DOHH2 (cell line): ENCODE results near the gene CSNK1G3.

ENCODE experiments used
- H3F3A ChIP-seq: fragments of 200-600 bp; sonication (generic), shearing (Covaris generic); 2 replicates; pipeline ENCODE4 v1.6.0; 2016; ENCODE audit warnings: antibody characterized with exemption, mild to moderate bottlenecking; ENCODE audit not compliant: control insufficient read depth, insufficient read depth
- H3K27ac ChIP-seq: fragments of 200-600 bp; sonication (generic); 2 replicates; pipeline ENCODE4 v1.5.1; 2014; ENCODE audit warnings: low read depth, mild to moderate bottlenecking, low read length, moderate library complexity
- H3K27me3 ChIP-seq: fragments of 200-600 bp; sonication (generic); 2 replicates; pipeline ENCODE4 v1.6.1; 2014; ENCODE audit warnings: mild to moderate bottlenecking, low read length, mixed read lengths; ENCODE audit not compliant: control insufficient read depth
- H3K36me3 ChIP-seq: fragments of 200-600 bp; sonication (generic); 2 replicates; pipeline ENCODE4 v1.6.1; 2014; ENCODE audit warnings: mild to moderate bottlenecking, low read length, moderate library complexity, mixed read lengths; ENCODE audit not compliant: control insufficient read depth
- H3K4me1 ChIP-seq: fragments of 200-600 bp; sonication (generic); 2 replicates; pipeline ENCODE4 v1.6.1; 2014; ENCODE audit warnings: mild to moderate bottlenecking, low read length, mixed read lengths; ENCODE audit not compliant: control insufficient read depth
- H3K4me2 ChIP-seq: fragments of 200-600 bp; sonication (generic); 2 replicates; pipeline ENCODE4 v1.6.0; 2014; ENCODE audit warnings: mild to moderate bottlenecking, low read length, moderate library complexity
- H3K4me3 ChIP-seq: fragments of 200-600 bp; sonication (generic); 2 replicates; pipeline ENCODE4 v1.5.1; 2014; ENCODE audit warnings: mild to moderate bottlenecking, low read length, mixed read lengths
- H3K79me2 ChIP-seq: fragments of 200-600 bp; sonication (generic); 2 replicates; pipeline ENCODE4 v1.6.1; 2014; ENCODE audit warnings: mild to moderate bottlenecking, low read length, mixed read lengths; ENCODE audit not compliant: control insufficient read depth
- H3K9me2 ChIP-seq: fragments of 200-600 bp; sonication (generic); replicated peaks from 2 replicates; pipeline ENCODE4 v1.6.1; 2014; ENCODE audit warnings: mild to moderate bottlenecking, low read length, mixed read lengths; ENCODE audit not compliant: control insufficient read depth
- H3K9me3 ChIP-seq: fragments of 200-600 bp; sonication (generic); 2 replicates; pipeline ENCODE4 v1.6.1; 2014; ENCODE audit warnings: antibody characterized with exemption, low read length, mixed read lengths; ENCODE audit not compliant: control insufficient read depth, insufficient read depth
- H4K20me1 ChIP-seq: fragments of 200-600 bp; sonication (generic); 2 replicates; pipeline ENCODE4 v1.6.0; 2014; ENCODE audit warnings: low read depth, mild to moderate bottlenecking, antibody characterized with exemption, low read length, moderate library complexity; ENCODE audit not compliant: control insufficient read depth, insufficient read depth
- EZH2phosphoT487 ChIP-seq: fragments of 200-600 bp; sonication (generic); IDR thresholded peaks from 2 replicates; pipeline ENCODE4 v1.6.1; 2017; ENCODE audit warnings: borderline replicate concordance, mild to moderate bottlenecking, antibody characterized with exemption, low read length, moderate library complexity, mixed read lengths
- TF ChIP-seq, protein P1 (sequence below): fragments of 200-600 bp; sonication (generic); IDR thresholded peaks from one replicate; pipeline ENCODE4 v1.5.1; 2014; ENCODE audit warnings: antibody characterized with exemption, mild to moderate bottlenecking, low read depth, low read length; ENCODE audit not compliant: poor library complexity, severe bottlenecking

The CSNK1G3 gene

DNA sequence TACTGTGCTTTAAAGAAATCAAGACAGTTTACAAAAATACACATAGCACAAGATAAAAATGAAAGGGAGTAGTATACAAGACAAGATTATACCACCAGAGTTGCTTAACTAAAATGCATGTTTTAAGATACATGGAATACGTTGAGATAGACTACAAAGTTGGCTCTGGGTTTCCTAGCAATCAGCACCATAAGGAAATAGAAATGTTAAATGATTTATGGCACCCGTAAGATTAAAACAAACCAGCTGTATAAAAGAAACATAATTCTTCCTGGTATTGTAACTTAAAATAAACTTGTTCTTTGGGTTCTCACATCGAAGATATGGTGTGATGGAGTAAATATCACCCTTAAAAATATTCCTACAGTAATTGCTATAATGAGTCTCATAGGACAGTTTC lies 9.9 kb upstream of the CSNK1G3 start:
- Histone ChIP-seq H3K27ac (no peak overlapping the region), H3K4me2 (no peak overlapping the region), H3F3A (no peaks in the 10 kb centered on the region), H3K27me3 (no peaks in the 10 kb centered on the region), H4K20me1 (no peaks in the 10 kb centered on the region), H3K9me3 (no peaks in the 10 kb centered on the region), H3K4me1 (no peaks in the 10 kb centered on the region), H3K9me2 (no peaks in the 10 kb centered on the region), H3K4me3 (no peak overlapping the region), H3K36me3 (no peaks in the 10 kb centered on the region), H3K79me2 (no peaks in the 10 kb centered on the region)
- TF ChIP-seq, protein P1, sequence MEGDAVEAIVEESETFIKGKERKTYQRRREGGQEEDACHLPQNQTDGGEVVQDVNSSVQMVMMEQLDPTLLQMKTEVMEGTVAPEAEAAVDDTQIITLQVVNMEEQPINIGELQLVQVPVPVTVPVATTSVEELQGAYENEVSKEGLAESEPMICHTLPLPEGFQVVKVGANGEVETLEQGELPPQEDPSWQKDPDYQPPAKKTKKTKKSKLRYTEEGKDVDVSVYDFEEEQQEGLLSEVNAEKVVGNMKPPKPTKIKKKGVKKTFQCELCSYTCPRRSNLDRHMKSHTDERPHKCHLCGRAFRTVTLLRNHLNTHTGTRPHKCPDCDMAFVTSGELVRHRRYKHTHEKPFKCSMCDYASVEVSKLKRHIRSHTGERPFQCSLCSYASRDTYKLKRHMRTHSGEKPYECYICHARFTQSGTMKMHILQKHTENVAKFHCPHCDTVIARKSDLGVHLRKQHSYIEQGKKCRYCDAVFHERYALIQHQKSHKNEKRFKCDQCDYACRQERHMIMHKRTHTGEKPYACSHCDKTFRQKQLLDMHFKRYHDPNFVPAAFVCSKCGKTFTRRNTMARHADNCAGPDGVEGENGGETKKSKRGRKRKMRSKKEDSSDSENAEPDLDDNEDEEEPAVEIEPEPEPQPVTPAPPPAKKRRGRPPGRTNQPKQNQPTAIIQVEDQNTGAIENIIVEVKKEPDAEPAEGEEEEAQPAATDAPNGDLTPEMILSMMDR: no peak
- no peak for TF ChIP-seq EZH2phosphoT487

DNA sequence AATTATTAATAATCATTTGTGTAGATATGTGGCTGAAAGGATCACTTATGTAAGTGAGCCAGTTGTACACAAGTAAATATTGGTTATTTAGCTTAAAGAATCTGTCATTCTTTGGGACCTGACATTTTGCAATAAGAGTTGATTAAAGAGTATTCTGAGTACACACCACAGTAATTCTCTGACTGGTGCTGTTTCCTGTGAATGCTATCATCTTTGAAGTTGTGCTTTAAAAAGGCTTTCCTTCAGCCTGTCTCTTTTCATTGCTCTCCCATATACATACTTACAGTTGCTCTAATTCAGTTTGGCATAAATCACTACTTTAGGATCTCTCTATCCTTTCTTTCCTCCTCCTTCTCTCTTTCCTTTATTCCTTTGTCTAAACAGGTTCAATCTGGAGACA lies 8.7 kb upstream of the CSNK1G3 start:
- H3K4me1 ChIP-seq: no peaks in the 10 kb centered on the region
- no peak overlapping the region for H3K4me3 ChIP-seq
- no peaks in the 10 kb centered on the region for H3F3A ChIP-seq
- H3K4me2 ChIP-seq: no peak overlapping the region
- no peaks in the 10 kb centered on the region for H3K9me2 ChIP-seq
- TF ChIP-seq, protein P1: no peak
- no peak for TF ChIP-seq EZH2phosphoT487
- no peaks in the 10 kb centered on the region for H4K20me1 ChIP-seq
- no peaks in the 10 kb centered on the region for H3K9me3 ChIP-seq
- no peaks in the 10 kb centered on the region for H3K27me3 ChIP-seq
- H3K79me2 ChIP-seq: no peaks in the 10 kb centered on the region
- H3K36me3 ChIP-seq: no peaks in the 10 kb centered on the region
- H3K27ac ChIP-seq: no peak overlapping the region

DNA sequence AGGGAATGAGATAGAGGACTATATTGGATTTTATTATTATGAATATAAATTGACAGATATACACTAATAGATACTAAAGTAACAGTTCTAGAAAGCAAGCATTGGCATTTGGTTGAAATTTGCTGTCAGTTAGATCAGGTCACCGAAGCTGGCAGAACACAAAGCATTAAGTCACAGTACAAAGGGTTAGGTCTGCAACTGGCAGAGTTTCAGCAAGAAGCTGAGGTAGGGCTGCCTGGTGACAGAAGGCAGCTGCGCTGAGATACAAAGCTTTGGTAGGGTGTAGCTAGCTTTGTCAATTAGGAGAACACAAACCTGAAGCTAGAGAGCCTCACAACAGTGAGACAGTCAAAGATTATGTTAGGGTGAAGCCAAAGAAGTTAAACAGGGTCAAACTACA lies 6.3 kb upstream of the CSNK1G3 start:
- Histone ChIP-seq H3K27me3 (no peaks in the 10 kb centered on the region), H3K9me3 (no peaks in the 10 kb centered on the region), H3K27ac (no peak overlapping the region), H4K20me1 (no peaks in the 10 kb centered on the region), H3K79me2 (no peaks in the 10 kb centered on the region), H3K4me2 (no peak overlapping the region), H3F3A (no peaks in the 10 kb centered on the region), H3K4me1 (no peaks in the 10 kb centered on the region), H3K9me2 (no peaks in the 10 kb centered on the region), H3K4me3 (no peak overlapping the region), H3K36me3 (no peaks in the 10 kb centered on the region)
- TF ChIP-seq, protein P1: no peak
- no peak for TF ChIP-seq EZH2phosphoT487

DNA sequence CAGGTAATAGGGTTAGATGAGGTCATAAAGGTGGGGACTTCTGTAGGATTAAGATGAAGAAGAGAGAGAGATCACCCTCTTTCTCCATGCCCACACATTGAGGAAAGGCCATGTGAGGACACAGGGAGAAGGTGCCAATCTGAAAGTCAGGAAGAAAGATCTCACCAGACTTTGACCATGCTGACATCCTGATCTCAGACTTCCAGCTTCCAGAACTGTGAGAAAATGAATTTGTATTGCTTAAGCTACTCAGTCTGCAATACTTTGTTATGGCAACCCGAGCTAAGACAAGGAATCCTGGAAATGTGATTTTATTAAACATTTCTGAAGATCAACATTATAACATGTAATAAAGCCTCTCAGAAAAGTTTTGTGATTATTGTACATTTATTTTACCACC lies 3.5 kb upstream of the CSNK1G3 start:
- H3K4me2 ChIP-seq: no peak overlapping the region
- peaks cover 7% of the 10 kb centered on the region for H3K4me1 ChIP-seq
- H3K27ac ChIP-seq: no peak overlapping the region
- H3K36me3 ChIP-seq: no peaks in the 10 kb centered on the region
- peaks cover 8% of the 10 kb centered on the region for H3K79me2 ChIP-seq
- no peaks in the 10 kb centered on the region for H3K9me3 ChIP-seq
- H3K9me2 ChIP-seq: no peaks in the 10 kb centered on the region
- TF ChIP-seq, protein P1: no peak
- no peak for TF ChIP-seq EZH2phosphoT487
- no peaks in the 10 kb centered on the region for H4K20me1 ChIP-seq
- H3K27me3 ChIP-seq: no peaks in the 10 kb centered on the region
- H3K4me3 ChIP-seq: no peak overlapping the region
- H3F3A ChIP-seq: no peaks in the 10 kb centered on the region
